ENCODE measurements around the gene TMEM132D.

The TMEM132D gene

DNA sequence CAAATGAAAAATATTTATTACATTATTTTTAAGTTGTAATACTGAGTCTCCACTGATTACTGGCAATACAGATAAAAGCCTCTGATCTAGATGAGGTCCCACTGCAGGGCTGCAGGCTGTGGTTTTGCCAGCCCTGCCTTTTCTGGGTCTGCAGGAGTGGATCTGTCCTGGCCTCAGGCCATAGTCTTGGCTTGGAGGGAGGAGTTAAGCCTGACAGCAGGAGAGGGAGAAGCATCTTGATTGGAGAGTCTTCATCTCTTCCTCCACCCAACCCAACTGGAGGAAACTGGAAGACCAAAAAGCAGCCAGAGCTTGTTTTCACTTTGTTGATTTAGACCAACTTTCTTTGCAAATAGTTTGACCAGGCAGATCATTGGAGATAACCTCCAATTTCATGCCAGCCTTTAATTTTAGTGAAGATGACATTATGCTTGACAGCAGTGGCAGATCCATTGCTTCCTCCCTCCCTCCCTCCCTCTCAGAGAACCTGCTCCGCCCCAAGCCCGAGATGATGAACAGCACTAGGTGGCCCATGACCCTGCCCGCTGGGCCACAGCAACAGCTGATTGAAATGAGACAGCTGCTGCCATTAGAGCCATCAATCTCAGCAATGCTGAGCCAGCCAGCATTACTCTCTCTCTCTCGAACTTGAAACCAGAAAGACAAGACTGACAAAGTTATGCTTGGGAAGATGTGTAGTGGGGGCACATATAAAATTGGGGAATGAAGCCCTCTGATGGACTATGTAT lies 828.2 kb downstream of the TMEM132D start:
- Histone ChIP-seq H4K20me1 (ENCODE audit: insufficient read depth, low read length) (no peaks in the 10 kb centered on the region), H3K9ac (ENCODE audit: low read length) (no peak overlapping the region)

GRCh38 chr12:129074379-129074778 lies 829.4 kb downstream of the TMEM132D start:
- H3K4me1 ChIP-seq (ENCODE audit: insufficient read depth, low read length, severe bottlenecking), result no peaks in the 10 kb centered on the region
- no peaks in the 10 kb centered on the region for H3K9me2 ChIP-seq (ENCODE audit: low read depth, low read length)
- no peaks in the 10 kb centered on the region for H3F3A ChIP-seq (ENCODE audit: insufficient read depth, low read length)
- no peaks in the 10 kb centered on the region for H3K27me3 ChIP-seq (ENCODE audit: insufficient read depth, low read length)
- no peak overlapping the region for H2AFZ ChIP-seq (ENCODE audit: low read length)
- H3K4me2 ChIP-seq (ENCODE audit: low read length), result no peak overlapping the region
- no peaks in the 10 kb centered on the region for H3K9me3 ChIP-seq (ENCODE audit: low read length)
- no peak overlapping the region for H3K27ac ChIP-seq (ENCODE audit: low read depth, low read length, poor library complexity, severe bottlenecking)
- no peaks in the 10 kb centered on the region for H4K20me1 ChIP-seq (ENCODE audit: insufficient read depth, low read length)
- no peaks in the 10 kb centered on the region for H3K79me2 ChIP-seq (ENCODE audit: insufficient read depth, low read length)
- no peak for TF ChIP-seq EZH2 (IDR thresholded peaks at IDR 0.05; ENCODE audit: borderline replicate concordance, low read length)
- no peak for TF ChIP-seq CTCF (IDR thresholded peaks at IDR 0.05; ENCODE audit: low read length)
- H3K9ac ChIP-seq (ENCODE audit: low read length), result no peak overlapping the region
- no peak overlapping the region for H3K4me3 ChIP-seq (ENCODE audit: low read depth, low read length, poor library complexity, severe bottlenecking)
- no peaks in the 10 kb centered on the region for H3K36me3 ChIP-seq (ENCODE audit: insufficient read depth, low read length)

More for the DNA sequence above, 828.2 kb downstream of the TMEM132D start:
- Histone ChIP-seq H3K79me2 (ENCODE audit: insufficient read depth, low read length) (no peaks in the 10 kb centered on the region), H3K36me3 (ENCODE audit: insufficient read depth, low read length) (no peaks in the 10 kb centered on the region), H3F3A (ENCODE audit: insufficient read depth, low read length) (no peaks in the 10 kb centered on the region), H3K9me3 (ENCODE audit: low read length) (no peaks in the 10 kb centered on the region), H3K27ac (ENCODE audit: low read depth, low read length, poor library complexity, severe bottlenecking) (no peak overlapping the region), H3K4me3 (ENCODE audit: low read depth, low read length, poor library complexity, severe bottlenecking) (no peak overlapping the region), H2AFZ (ENCODE audit: low read length) (no peak overlapping the region), H3K4me2 (ENCODE audit: low read length) (no peak overlapping the region), H3K4me1 (ENCODE audit: insufficient read depth, low read length, severe bottlenecking) (no peaks in the 10 kb centered on the region), H3K27me3 (ENCODE audit: insufficient read depth, low read length) (no peaks in the 10 kb centered on the region), H3K9me2 (ENCODE audit: low read depth, low read length) (no peaks in the 10 kb centered on the region)
- TF ChIP-seq CTCF (IDR thresholded peaks at IDR 0.05; ENCODE audit: low read length), result no peak
- no peak for TF ChIP-seq EZH2 (IDR thresholded peaks at IDR 0.05; ENCODE audit: borderline replicate concordance, low read length)

DNA sequence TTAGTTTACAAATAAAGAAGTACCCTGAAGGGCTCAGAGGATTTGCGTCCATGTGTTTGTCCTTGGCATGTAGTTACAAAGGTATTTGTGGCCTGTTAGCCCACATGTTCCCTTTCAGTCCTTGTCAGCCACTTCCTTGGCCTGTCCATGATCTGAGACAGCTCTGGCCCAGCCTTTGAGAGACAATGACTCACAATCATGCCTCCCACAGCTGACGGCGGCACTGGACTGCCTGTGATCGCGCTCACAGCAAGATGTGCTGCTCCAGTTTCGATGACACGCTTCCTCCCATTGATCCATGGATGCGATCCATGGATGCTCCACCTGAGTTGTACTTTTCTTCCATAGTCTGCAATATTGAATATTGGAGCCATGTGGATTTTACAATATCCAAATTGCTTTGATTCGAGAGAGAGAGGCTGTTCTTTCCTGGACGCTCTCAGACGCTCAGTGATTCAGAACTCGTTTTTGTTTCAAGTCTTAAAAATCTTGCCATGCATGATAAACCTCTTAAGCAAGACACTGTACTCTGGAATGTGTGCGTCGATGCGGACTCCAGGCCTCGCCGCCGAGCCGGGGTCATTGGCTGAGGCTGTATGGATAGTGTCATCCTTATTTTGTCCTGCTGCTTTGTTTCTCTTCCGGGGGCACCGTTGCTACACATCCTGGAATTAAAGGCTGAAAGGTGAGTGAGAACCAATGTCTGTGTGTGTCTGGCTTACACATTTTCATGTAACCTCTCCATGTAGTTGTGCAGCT lies 830.5 kb downstream of the TMEM132D start:
- Histone ChIP-seq H3K9me3 (ENCODE audit: low read length) (no peaks in the 10 kb centered on the region), H3K27ac (ENCODE audit: low read depth, low read length, poor library complexity, severe bottlenecking) (no peak overlapping the region), H3K4me3 (ENCODE audit: low read depth, low read length, poor library complexity, severe bottlenecking) (no peak overlapping the region), H3F3A (ENCODE audit: insufficient read depth, low read length) (no peaks in the 10 kb centered on the region), H3K4me2 (ENCODE audit: low read length) (no peak overlapping the region), H3K4me1 (ENCODE audit: insufficient read depth, low read length, severe bottlenecking) (no peaks in the 10 kb centered on the region), H3K36me3 (ENCODE audit: insufficient read depth, low read length) (no peaks in the 10 kb centered on the region), H3K9ac (ENCODE audit: low read length) (no peak overlapping the region), H2AFZ (ENCODE audit: low read length) (no peak overlapping the region), H3K79me2 (ENCODE audit: insufficient read depth, low read length) (no peaks in the 10 kb centered on the region), H3K9me2 (ENCODE audit: low read depth, low read length) (no peaks in the 10 kb centered on the region), H4K20me1 (ENCODE audit: insufficient read depth, low read length) (no peaks in the 10 kb centered on the region), H3K27me3 (ENCODE audit: insufficient read depth, low read length) (no peaks in the 10 kb centered on the region)
- TF ChIP-seq CTCF (IDR thresholded peaks at IDR 0.05; ENCODE audit: low read length), result no peak
- TF ChIP-seq EZH2 (IDR thresholded peaks at IDR 0.05; ENCODE audit: borderline replicate concordance, low read length), result no peak
